GM18499 (cell line): ENCODE measurements around the gene LRRC51.
"Not testable (repeated sequence)": the region's sequence is repeated elsewhere in the genome, so short reads cannot be mapped to it uniquely, and the experiment has no call there.

Experiments used
- ATAC-seq: cut with Tn5 transposase; IDR thresholded peaks from one replicate; pipeline ENCODE4 v1.9.1; 2021; ENCODE audit warnings: moderate number of reproducible peaks; ENCODE audit not compliant: insufficient read depth, unreplicated experiment

LRRC51 gene

DNA sequence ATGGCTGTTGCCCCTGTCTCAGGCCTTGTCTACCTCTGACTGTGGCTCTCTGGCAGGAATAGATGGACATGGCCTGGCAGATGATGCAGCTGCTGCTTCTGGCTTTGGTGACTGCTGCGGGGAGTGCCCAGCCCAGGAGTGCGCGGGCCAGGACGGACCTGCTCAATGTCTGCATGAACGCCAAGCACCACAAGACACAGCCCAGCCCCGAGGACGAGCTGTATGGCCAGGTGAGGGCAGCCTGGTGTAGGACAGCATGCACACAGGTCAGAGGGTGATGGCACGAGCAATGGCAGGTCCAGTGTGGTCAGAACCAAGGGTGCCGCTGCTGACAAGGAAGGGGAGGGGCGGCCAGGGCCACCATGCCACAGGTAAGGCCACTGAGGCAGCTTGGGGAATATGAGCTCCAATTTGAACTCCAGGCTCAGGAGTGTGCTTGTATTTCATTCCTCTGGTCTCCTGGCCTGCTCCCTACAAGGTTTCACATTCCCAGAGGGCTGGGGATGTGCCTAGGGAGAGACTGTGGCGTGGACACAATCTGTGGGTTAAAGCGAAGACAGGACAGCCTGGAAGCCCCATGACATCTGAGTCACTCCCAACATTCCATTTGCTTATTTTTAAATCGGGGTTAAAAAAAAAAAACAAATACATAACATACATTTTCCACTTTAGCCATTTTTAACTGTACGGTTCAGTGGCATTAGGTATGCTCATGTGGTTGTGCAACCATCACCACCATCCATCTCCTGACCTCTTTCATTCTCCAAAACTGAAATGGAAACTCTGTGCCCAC, 55.4 kb downstream of the LRRC51 start:
- ATAC-seq: no peak

DNA sequence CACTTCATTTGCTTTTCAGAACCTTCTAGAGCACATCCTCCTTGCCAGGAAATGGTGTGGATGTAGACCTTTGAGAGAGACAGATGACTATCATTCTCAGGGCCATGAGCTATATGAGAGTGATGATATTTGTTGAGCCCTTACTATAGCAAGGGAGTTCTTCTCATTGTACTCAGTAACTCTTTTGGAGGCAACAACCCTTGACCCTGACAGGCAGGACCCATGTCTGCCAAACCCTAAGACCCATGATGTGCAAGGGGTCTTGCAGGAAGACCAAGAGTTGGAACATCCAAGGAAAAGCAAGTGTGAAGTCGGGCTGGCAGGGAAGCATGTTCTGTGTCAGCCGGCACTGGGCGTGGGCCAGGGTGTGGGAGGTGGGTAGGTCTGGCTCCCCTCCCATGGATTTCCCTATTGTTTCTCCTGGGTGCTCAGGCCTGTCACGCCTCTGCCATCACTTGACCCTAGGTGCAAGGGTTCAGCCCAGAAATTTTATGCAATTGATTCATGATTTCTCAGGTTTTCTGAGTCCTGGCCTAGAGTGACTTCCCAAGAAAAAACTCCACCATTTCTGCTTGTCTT, 56.1 kb downstream of the LRRC51 start:
- no peak for ATAC-seq

- no peak for ATAC-seq
Observed at GRCh38 chr11:72138821-72139390, 58.3 kb downstream of the LRRC51 start.

DNA sequence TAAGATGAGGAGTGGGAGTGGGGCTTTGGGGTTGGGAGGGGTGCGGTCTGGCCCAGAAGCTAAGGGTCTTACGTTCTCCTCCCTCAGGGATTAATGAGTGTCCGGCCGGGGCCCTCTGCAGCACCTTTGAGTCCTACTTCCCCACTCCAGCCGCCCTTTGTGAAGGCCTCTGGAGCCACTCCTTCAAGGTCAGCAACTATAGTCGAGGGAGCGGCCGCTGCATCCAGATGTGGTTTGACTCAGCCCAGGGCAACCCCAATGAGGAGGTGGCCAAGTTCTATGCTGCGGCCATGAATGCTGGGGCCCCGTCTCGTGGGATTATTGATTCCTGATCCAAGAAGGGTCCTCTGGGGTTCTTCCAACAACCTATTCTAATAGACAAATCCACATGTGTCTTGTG, 58.9 kb downstream of the LRRC51 start:
- ATAC-seq: no peak

DNA sequence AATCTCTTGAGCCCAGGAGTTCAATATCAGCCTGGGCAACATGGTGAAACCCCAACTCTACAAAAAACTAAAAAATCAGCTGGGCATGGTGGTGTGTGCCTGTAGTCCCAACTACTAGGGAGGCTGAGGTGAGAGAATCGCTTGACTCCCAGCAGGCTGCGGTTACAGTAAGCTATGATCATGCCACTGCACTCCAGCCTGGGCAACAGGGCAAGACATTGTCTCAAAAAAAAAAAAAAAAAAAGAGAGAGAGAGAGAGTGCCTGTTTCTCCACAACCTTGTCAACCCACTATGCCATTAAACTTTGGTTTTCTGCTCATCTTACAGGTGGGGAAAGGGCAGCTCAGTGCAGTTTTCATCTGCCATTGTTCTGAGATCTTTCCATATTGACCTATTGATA, 60.0 kb downstream of the LRRC51 start:
- no peak for ATAC-seq

DNA sequence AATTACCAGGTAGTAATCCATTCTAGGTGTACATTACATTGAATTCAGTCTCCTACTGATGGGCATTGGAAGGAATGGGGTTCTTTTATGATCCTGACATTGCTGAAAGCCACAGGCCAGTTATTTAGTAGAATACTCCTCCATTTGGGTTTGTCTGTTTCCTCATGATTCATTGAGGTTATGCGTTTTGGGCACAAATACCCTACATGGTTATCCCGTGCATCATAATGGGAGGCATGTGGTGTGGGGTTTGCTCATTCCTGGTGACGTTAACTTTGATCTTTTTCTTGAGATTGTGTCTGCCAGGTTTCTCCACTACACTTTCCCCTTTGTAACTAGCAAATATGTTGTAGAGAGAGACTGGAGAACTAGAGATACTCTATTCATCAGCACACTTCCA, 60.4 kb downstream of the LRRC51 start:
- no peak for ATAC-seq

- ATAC-seq: not testable (repeated sequence)
Observed at GRCh38 chr11:72142086-72142485, 61.4 kb downstream of the LRRC51 start.

GRCh38 chr11:72142543-72142942, 61.9 kb downstream of the LRRC51 start:
- not testable (repeated sequence) for ATAC-seq

DNA sequence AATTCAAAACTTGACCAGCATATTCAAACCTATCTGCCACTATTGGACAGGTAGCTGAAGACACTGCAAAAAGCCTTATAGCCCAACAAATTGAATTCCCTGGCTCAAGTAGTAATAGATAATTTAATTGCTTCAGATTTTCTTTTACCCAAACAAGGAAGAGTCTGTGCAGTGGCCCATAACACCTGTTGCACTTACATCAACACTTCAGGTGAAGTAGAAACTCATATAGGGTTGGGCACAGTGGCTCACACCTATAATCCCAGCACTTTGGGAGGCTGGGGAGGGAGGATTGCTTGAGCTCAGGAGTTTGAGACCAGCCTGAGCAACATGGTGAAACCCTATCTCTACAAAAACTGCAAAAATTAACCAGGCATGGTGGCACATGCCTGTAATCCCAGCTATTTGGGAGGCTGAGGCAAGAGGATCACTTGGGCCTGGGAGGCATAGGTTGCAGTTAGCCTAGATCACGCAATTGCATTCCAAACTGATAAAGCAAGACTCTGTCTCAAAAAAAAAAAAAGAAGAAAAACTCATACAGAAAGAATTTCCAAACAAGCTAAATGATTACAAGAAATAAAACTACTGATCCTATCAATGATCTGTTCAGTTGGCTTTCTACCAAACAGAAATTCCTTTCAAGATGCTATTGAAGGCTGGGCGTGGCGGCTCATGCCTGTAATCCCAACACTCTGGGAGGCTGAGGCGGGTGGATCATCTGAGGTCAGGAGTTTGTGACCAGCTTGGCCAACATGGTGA, 64.3 kb downstream of the LRRC51 start:
- no peak for ATAC-seq
